NCI-H2171 treated with DMSO at 0.1 percent for 48 hours (cell line): ENCODE results near the gene ANO8.
"Not testable (repeated sequence)": the region's sequence is repeated elsewhere in the genome, so short reads cannot be mapped to it uniquely, and the experiment has no call there.

ENCODE experiments used
- DNase-seq: peaks from one replicate; lab custom pipeline; 2025; lab: John Stamatoyannopoulos, UW

ANO8 gene

GRCh38 chr19:17334414-17335409 lies at the start of gene ANO8:
Gene ANO8 (minus strand): TSS chr19:17334855. CDS start chr19:17334670, 185 bp downstream.
- DNase-seq: peak; percentile 96

GRCh38 chr19:17380426-17381138 lies 45.9 kb upstream of the ANO8 start:
- DNase-seq: no peak

- DNase-seq: no peak
Measured at GRCh38 chr19:17379221-17379631, 44.6 kb upstream of the ANO8 start.

GRCh38 chr19:17378271-17378670 lies 43.6 kb upstream of the ANO8 start:
- DNase-seq: no peak

DNA sequence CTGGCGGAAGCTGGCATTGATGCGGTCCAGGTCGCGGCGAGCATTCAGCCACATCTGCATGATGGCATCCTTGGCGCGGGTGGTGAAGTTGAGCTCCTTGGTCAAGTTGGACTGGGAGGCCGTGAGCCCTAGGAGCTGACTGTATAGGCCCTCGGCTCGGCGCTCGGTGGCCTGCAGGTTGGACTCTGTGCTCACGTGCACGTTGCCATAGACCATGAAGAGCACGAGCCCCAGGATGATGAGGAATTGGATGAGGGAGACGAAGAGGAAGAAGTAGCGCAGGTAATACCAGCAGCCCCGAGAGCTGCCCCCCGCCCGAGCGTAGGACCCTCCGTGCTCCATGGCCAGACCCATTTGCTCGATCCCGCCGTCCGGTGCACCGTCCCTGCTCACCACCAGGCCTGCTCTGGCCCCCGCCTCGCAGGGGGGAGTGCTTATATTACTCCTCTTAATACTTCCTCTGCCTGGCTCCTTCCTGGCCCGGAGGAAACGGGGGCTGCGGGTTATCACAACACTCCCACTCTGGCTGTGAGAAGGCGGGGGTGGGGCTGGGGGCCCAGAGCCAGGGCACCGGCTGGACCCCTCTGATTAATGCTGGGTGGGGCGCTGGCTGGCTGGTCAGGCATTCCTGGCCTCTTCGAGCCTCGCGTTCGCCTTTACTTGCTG lies 42.4 kb upstream of the ANO8 start, which contains the start of gene PLVAP:
Gene PLVAP (minus strand): TSS at position 408 of the 666 bp plus-strand sequence. CDS start 54 bp downstream, at position 354.
- no peak for DNase-seq

- DNase-seq: no peak
Measured at GRCh38 chr19:17370026-17370587, 35.5 kb upstream of the ANO8 start.

DNA sequence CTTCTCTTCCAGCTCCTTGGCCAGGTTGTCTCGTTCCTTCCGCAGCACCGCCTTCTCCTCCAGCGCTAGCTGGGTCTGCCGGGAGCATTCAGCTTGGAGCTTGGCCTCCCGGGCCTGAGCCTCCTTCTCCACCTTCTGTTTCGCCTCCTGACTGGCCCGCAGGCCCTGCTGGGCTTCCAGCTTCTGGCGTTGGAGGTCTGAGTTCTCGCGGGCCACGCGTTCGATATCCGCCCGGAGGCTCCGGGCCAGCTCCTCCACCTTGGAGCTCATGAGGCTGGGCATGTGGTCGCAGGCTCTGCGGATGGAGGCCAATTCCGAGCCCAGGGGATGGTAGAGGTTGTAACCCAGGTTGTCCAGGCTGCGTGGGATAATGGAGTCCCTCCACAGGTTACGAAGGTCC lies 30.7 kb upstream of the ANO8 start:
- DNase-seq: no peak

DNA sequence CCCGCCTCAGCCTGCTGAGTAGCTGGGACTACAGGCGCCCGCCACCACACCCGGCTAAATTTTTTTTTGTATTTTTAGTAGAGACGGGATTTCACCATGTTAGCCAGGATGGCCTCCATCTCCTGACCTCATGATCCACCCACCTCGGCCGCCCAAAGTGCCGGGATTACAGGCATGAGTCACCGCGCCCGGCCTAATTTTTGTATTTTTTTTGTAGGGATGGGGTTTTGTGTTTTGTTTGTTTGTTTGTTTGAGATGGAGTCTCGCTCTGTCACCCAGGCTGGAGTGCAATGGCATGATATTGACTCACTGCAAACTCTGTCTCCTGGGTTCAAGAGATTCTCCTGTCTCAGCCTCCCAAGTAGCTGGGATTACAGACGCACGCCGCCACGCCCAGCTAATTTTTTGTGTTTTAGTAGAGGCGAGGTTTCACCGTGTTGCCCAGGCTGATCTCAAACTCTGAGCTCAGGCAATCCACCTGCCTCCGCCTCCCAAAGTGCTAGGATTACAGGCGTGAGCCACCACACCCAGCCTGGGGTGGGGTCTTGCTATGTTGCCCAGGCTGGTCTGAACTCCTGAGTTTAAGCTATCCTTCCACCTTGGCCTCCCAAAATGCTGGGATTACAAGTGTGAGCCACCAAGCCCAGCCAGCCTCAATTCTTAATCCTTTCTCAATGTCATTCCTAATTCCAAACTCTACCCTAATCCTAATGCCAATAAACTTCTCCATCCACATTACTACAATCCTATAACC lies 29.4 kb upstream of the ANO8 start:
- DNase-seq: not testable (repeated sequence)

GRCh38 chr19:17359905-17360800 lies 25.5 kb upstream of the ANO8 start:
- no peak for DNase-seq

DNA sequence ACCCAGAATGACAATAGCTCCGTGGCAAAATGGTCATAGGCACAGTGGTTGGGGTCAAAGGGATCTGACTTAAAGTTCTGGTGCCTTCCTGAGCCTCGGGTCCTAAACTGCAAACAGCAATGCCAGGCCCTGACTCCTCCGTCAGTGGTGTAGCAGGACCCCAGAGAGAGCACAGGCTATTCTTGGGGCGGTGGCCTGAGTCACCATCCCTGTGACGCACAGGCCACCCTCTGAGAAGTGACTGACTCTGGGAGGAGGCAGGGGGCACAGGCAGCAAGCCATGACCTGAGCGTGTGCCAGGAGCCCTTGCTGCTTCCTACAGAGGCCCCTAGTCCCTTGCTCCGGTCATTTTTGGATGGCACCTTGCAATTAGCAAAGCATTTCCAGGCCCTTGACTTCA lies 23.7 kb upstream of the ANO8 start:
- DNase-seq: no peak

GRCh38 chr19:17357724-17358123 lies 23.1 kb upstream of the ANO8 start:
- no peak for DNase-seq

DNA sequence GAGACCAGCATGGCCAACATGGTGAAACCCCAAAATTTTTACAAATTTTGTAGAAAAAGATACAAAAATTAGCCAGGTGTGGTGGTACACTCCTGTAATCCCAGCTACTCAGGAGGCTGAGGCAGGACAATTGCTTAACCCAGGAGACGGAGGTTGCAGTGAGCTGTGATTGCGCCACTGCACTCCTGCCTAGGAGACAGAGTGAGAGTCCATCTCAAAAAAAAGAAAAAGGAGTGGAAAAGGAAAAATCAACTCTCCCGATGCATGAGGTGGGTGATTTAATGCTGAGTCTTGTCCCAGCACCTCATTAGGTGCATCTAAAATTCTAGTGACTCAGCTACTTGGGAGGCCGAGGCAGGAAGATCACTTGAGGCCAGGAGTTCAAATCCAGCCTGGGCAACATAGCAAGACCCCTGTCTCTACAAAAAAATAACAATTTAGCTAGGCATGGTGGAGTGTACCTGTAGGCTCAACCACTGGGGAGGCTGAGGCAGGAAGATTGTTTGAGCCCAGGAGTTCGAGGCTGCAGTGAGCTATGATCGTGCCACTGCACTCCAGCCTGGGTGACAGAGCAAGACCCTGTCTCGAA lies 22.5 kb upstream of the ANO8 start:
- DNase-seq: no peak

DNA sequence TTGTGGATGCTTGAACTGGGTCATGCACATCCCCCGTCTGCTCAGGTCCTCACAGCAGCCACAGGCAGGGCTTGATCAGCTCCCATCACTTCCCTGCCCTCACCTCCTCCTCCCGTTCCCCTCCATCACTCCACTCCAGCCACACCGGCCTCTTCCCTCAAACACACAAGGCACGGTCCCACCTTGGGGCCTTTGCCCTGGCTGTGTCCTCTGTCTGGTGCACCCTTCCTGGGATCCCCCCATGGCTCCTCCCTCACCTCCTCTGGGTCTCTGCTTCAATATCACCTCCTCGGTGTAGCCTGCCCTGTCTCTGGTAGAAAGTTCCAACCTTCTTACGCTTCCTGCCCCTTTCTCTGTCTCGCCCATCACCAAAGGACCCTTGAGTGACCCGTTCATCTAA lies 18.7 kb upstream of the ANO8 start:
- no peak for DNase-seq

DNA sequence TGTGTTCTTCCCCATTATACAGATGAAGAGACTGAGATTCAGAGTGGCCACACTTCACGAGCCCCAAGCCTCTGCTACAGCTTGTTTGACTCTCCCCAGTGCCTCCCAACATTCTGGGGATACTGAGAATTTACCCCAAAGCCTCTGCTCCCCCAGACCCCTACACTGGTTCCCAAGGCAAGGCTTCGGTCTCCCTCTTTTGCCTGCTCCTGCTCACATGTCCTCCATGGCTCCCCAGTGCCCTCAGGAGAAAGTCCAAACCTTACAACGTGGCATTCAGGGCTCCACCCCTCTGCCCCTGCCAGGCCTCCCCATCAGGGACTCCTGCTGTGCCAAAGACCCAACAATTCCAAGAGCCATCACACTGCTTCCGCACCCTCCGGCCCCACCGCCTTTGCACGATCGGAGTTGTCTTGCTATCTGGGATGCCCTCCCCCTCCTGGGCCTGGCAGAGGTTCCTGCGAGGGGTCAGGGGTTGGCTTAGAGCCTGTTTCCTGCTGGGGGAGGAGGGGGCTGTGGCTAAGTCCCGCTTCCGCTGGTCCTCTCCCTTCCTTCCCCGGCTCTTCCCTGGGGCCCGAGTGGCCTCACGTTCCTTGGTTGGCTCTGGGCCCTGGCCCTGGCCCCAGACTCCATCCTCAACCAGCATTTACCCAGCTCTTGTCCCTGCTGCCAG lies 18.1 kb upstream of the ANO8 start:
- DNase-seq: no peak

DNA sequence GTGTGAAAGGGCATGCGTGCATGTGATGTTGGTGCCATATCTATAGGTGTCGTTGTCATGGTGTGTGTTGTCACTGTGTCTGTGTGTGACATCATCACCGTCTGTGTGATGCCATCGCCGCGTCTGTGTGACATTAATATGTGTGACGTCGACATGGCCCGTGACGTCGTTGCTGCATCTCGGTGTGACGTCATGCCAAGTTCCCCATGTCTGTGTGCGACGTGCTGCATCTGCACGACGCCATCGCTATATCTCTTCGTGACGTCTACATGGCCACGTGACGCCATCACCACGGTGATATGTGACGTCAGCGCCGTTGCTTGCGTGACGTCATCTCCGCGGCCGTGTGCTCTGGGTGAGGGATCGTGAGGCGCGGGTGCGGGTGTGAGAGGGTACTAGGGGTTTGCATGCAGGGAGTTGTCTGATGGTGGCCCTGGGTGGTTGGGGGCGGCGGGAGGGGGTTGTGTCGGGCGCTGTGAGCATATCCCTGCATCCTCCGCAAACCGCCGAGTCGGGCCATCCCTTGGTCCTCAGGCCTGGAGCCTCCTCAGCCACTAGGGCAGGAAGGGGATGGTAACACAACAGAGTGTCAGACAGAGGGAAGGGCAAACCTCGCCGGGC lies 17.3 kb upstream of the ANO8 start:
- DNase-seq: no peak

DNA sequence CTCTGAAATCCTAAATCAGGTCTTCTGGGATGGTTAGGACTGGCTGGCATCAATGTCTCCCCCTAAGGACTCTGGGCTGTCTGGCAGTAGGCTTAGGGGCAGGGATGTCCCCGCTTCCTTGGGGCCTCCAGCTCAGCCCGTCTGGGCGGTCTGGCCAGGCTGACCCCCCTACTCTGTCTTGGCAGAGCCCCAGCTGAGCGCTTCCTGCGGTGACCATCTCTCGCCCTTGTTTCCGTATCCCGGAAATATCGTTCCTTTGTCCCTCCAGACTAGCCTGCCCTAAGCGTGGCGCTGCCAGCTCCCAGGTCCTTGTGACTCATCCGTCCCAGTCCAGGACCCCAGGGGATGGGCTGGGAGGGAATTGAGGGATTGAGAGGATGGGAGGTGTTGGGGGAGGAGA lies 14.0 kb upstream of the ANO8 start:
- DNase-seq: peak; percentile 4

DNA sequence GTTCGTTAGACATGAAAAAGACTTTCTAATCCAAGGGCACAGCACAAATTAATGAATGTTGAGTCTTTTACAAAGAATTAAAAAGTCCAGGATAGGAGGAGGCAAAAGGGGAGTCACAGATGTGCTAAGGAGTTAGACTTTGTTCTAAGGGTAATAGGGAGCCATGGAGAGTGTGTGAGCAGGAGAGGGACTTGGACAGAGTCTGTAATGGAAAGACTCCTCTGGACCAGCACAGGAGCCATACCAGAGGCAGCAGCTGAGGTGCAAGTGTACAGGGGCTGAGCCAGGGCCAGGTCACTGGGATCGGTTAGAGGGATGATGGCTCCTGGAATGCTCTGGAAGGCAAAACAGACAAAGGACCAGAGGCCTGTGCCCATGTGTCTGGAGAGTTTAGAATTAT lies 13.2 kb upstream of the ANO8 start:
- DNase-seq: no peak

- DNase-seq: no peak
Measured at GRCh38 chr19:17347361-17347760, 12.7 kb upstream of the ANO8 start.
